ENCODE data around the gene FNDC3A. TPM values are rescaled to one million over a fixed set of nuclear protein-coding genes. Genes with fewer than 3 reads are reported as not detected.

Gene FNDC3A
- total and polyA plus RNA-seq, 9 donors, result 26.4 to 46.0 (median 37.9) TPM

DNA sequence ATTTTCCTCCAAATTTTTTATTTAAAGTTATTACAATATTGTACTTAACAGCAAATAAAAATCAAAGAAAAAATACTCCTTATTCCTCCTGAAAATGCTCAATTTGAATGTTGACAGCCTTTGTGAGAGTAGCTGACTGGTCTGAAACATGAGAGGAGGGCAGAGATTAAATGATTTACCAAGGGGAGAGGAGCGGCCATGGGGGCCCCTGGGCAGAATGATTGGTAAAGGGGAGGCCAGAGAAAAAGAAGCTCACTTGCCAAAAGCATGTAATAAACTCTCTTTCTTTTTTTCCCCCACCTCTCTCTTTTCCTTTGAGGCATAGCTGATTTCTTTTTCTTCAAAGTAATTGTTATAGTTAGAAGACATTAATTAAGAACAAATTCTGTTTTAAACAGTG is 30.1 kb upstream of the FNDC3A start:
- no peak for DNase-seq
- Histone ChIP-seq H3K36me3 (ENCODE audit: control insufficient read depth, insufficient read depth, low read length) (no peaks in the 10 kb centered on the region), H3K9me3 (replicated peaks; ENCODE audit: control insufficient read depth, low read depth, low read length) (no peaks in the 10 kb centered on the region), H3K4me3 (ENCODE audit: low read length) (no peak overlapping the region), H3K27ac (ENCODE audit: low read length) (no peak overlapping the region), H3K27me3 (ENCODE audit: control insufficient read depth, insufficient read depth, low read length) (no peaks in the 10 kb centered on the region), H3K4me1 (ENCODE audit: control insufficient read depth, insufficient read depth, low read length) (no peaks in the 10 kb centered on the region)
- no CpG with 5 or more reads among the region's 1 CpG for WGBS (ENCODE audit: insufficient coverage)

DNA sequence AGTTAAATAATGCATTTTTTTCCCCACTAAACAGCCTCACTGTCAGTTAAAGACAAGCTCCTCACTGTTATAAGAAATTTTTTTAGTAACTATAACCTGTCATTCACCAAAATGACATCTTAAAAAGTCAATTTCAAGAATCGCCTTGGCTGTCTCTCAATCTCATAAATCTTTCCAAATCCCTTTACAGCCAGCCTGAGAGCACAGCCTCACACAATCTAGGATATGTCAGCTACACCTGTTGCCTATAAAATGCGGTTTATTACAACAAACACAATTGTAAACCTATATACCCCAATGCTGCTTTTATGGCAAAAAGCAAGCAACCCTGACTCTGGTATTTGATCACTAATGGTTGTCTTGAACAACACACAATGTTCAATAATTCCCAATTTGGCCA is 29.5 kb upstream of the FNDC3A start:
- 25% methylated on average over 2 of the region's 2 CpGs for WGBS (ENCODE audit: insufficient coverage)
- no peak for DNase-seq
- H3K4me3 ChIP-seq (ENCODE audit: low read length), result no peak overlapping the region
- H3K9me3 ChIP-seq (replicated peaks; ENCODE audit: control insufficient read depth, low read depth, low read length), result no peaks in the 10 kb centered on the region
- no peaks in the 10 kb centered on the region for H3K27me3 ChIP-seq (ENCODE audit: control insufficient read depth, insufficient read depth, low read length)
- H3K4me1 ChIP-seq (ENCODE audit: control insufficient read depth, insufficient read depth, low read length), result no peaks in the 10 kb centered on the region
- H3K27ac ChIP-seq (ENCODE audit: low read length), result no peak overlapping the region
- H3K36me3 ChIP-seq (ENCODE audit: control insufficient read depth, insufficient read depth, low read length), result no peaks in the 10 kb centered on the region

GRCh38 chr13:48949566-48950500 is 25.9 kb upstream of the FNDC3A start:
- WGBS (ENCODE audit: insufficient coverage), result no CpG with 5 or more reads among the region's 4 CpGs
- Histone ChIP-seq H3K4me3 (ENCODE audit: low read length) (no peak overlapping the region), H3K27me3 (ENCODE audit: control insufficient read depth, insufficient read depth, low read length) (no peaks in the 10 kb centered on the region), H3K27ac (ENCODE audit: low read length) (no peak overlapping the region), H3K4me1 (ENCODE audit: control insufficient read depth, insufficient read depth, low read length) (no peaks in the 10 kb centered on the region), H3K36me3 (ENCODE audit: control insufficient read depth, insufficient read depth, low read length) (no peaks in the 10 kb centered on the region), H3K9me3 (replicated peaks; ENCODE audit: control insufficient read depth, low read depth, low read length) (no peaks in the 10 kb centered on the region)
- no peak for DNase-seq

- no peak for DNase-seq
- Histone ChIP-seq H3K4me1 (ENCODE audit: control insufficient read depth, insufficient read depth, low read length) (no peaks in the 10 kb centered on the region), H3K27ac (ENCODE audit: low read length) (no peak overlapping the region), H3K9me3 (replicated peaks; ENCODE audit: control insufficient read depth, low read depth, low read length) (no peaks in the 10 kb centered on the region), H3K27me3 (ENCODE audit: control insufficient read depth, insufficient read depth, low read length) (no peaks in the 10 kb centered on the region), H3K36me3 (ENCODE audit: control insufficient read depth, insufficient read depth, low read length) (no peaks in the 10 kb centered on the region), H3K4me3 (ENCODE audit: low read length) (no peak overlapping the region)
- WGBS (ENCODE audit: insufficient coverage), result 62% methylated on average over 1 of the region's 1 CpG
Measured at GRCh38 chr13:48950501-48950875, 25.2 kb upstream of the FNDC3A start.

DNA sequence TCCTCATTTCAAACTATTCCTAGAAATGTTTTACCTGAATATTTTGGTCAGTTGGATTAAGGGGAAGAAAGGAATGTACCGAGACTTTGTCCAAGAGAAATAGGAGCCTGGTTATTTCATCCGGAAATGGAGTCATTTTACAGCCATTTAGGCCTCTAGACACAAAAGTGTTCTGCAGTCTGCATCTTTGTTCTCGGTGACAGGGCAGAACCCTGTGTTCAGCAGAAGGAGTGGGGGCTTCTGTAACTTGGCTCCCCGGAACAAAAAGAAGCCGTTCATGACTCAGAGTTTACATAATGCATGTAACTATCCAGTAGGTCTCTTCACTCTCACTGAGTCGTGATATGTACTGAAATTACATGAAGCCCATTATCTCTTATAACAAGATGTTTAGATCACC is 21.6 kb upstream of the FNDC3A start:
- Histone ChIP-seq H3K4me3 (ENCODE audit: low read length) (no peak overlapping the region), H3K27me3 (ENCODE audit: control insufficient read depth, insufficient read depth, low read length) (no peaks in the 10 kb centered on the region), H3K36me3 (ENCODE audit: control insufficient read depth, insufficient read depth, low read length) (no peaks in the 10 kb centered on the region), H3K27ac (ENCODE audit: low read length) (no peak overlapping the region), H3K4me1 (ENCODE audit: control insufficient read depth, insufficient read depth, low read length) (no peaks in the 10 kb centered on the region), H3K9me3 (replicated peaks; ENCODE audit: control insufficient read depth, low read depth, low read length) (no peaks in the 10 kb centered on the region)
- no CpG with 5 or more reads among the region's 6 CpGs for WGBS (ENCODE audit: insufficient coverage)
- peak; percentile 16 for DNase-seq

GRCh38 chr13:48955536-48955935 is 20.2 kb upstream of the FNDC3A start:
- H3K4me1 ChIP-seq (ENCODE audit: control insufficient read depth, insufficient read depth, low read length), result no peaks in the 10 kb centered on the region
- no peak overlapping the region for H3K27ac ChIP-seq (ENCODE audit: low read length)
- H3K36me3 ChIP-seq (ENCODE audit: control insufficient read depth, insufficient read depth, low read length), result no peaks in the 10 kb centered on the region
- WGBS (ENCODE audit: insufficient coverage), result 100% methylated on average over 2 of the region's 2 CpGs
- no peaks in the 10 kb centered on the region for H3K9me3 ChIP-seq (replicated peaks; ENCODE audit: control insufficient read depth, low read depth, low read length)
- H3K4me3 ChIP-seq (ENCODE audit: low read length), result no peak overlapping the region
- no peak for DNase-seq
- H3K27me3 ChIP-seq (ENCODE audit: control insufficient read depth, insufficient read depth, low read length), result no peaks in the 10 kb centered on the region

DNA sequence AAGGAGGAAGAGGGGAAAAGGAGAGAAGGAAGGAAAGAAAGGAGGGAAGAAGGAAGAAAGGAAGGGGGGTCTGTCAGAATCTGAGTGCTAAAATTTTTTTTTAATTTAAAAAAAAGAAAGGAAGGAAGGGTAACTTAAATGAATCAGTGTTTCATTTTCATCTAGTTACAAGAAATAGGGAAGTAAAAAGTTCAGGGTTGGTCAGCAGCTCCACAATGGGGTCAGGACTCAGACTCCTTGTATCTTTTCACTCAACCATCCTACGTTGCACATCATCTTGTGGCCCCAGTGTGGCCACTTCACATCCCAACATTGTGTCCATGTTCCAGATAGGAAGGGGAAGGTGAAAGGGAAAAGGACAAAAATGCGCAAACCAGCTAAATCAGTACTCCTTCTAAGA is 14.3 kb upstream of the FNDC3A start:
- H3K9me3 ChIP-seq (replicated peaks; ENCODE audit: control insufficient read depth, low read depth, low read length), result no peaks in the 10 kb centered on the region
- H3K36me3 ChIP-seq (ENCODE audit: control insufficient read depth, insufficient read depth, low read length), result no peaks in the 10 kb centered on the region
- no peaks in the 10 kb centered on the region for H3K4me1 ChIP-seq (ENCODE audit: control insufficient read depth, insufficient read depth, low read length)
- no peaks in the 10 kb centered on the region for H3K27me3 ChIP-seq (ENCODE audit: control insufficient read depth, insufficient read depth, low read length)
- no peak overlapping the region for H3K4me3 ChIP-seq (ENCODE audit: low read length)
- no peak for DNase-seq
- WGBS (ENCODE audit: insufficient coverage), result no CpG with 5 or more reads among the region's 2 CpGs
- H3K27ac ChIP-seq (ENCODE audit: low read length), result no peak overlapping the region

DNA sequence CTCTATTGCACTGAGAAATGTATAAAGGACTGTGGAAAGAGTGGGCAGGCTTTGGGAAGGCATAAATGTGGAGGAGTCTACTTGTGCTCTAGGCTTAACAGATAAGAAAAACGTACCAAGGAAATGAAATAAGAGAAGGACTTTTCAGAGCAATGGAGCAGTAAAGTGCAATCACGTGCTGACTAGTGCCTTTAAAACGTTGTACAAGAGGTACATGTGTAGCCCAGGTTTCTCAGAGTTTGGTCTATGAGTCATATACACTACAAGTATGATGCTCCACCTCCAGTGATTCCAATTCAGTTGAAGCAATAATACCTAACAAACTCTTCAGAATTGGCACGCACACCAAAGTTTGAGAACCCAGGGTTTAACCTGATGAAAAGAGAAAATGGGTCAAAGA is 13.4 kb upstream of the FNDC3A start:
- 100% methylated on average over 1 of the region's 4 CpGs for WGBS (ENCODE audit: insufficient coverage)
- H3K4me1 ChIP-seq (ENCODE audit: control insufficient read depth, insufficient read depth, low read length), result no peaks in the 10 kb centered on the region
- H3K36me3 ChIP-seq (ENCODE audit: control insufficient read depth, insufficient read depth, low read length), result no peaks in the 10 kb centered on the region
- no peak for DNase-seq
- no peaks in the 10 kb centered on the region for H3K27me3 ChIP-seq (ENCODE audit: control insufficient read depth, insufficient read depth, low read length)
- no peaks in the 10 kb centered on the region for H3K9me3 ChIP-seq (replicated peaks; ENCODE audit: control insufficient read depth, low read depth, low read length)
- no peak overlapping the region for H3K27ac ChIP-seq (ENCODE audit: low read length)
- H3K4me3 ChIP-seq (ENCODE audit: low read length), result no peak overlapping the region

DNA sequence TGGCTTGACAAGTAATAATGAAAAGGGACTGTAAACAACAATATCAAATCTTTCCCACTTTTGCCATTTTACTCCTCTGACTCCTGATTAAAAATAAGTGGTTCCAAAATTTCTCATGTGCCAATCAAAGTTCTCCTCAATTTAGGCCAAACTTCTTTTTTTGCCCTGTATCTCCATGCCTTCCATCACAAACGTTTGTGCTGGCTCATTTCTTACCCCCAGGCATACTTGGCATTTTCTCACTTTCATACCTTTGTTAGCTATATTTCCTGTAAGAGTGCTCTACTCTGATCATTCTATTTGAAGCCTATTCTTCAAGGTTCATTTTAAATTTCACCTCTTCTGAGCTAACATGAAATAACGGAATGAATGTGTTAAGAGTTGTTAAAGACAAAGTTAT is 10.0 kb upstream of the FNDC3A start:
- H3K36me3 ChIP-seq (ENCODE audit: control insufficient read depth, insufficient read depth, low read length), result no peaks in the 10 kb centered on the region
- no peaks in the 10 kb centered on the region for H3K27me3 ChIP-seq (ENCODE audit: control insufficient read depth, insufficient read depth, low read length)
- WGBS (ENCODE audit: insufficient coverage), result 50% methylated on average over 1 of the region's 2 CpGs
- no peak overlapping the region for H3K4me3 ChIP-seq (ENCODE audit: low read length)
- H3K27ac ChIP-seq (ENCODE audit: low read length), result no peak overlapping the region
- H3K4me1 ChIP-seq (ENCODE audit: control insufficient read depth, insufficient read depth, low read length), result no peaks in the 10 kb centered on the region
- no peak for DNase-seq
- H3K9me3 ChIP-seq (replicated peaks; ENCODE audit: control insufficient read depth, low read depth, low read length), result no peaks in the 10 kb centered on the region

DNA sequence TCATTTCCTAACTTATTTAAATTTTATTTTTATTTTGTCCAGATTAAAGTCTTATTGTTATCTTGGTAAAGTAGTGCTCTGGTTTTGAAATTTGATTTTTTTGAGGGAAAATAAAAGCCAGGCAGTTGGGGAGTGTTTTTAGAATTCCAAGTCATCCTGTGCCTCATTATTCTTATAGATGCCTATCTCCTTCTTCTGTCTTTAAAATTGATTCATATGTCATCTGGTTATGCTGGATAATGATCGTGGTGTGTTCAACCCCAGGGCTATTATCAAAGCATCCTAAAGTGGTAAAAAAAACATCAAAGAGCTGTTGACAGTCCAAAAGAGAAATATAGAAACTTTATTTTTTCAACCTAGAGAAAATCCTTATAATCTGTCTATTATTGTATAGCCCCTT is 6.0 kb upstream of the FNDC3A start:
- no peaks in the 10 kb centered on the region for H3K9me3 ChIP-seq (replicated peaks; ENCODE audit: control insufficient read depth, low read depth, low read length)
- peaks cover 2% of the 10 kb centered on the region for H3K4me1 ChIP-seq (ENCODE audit: control insufficient read depth, insufficient read depth, low read length)
- DNase-seq, result no peak
- H3K4me3 ChIP-seq (ENCODE audit: low read length), result no peak overlapping the region
- no CpG with 5 or more reads among the region's 1 CpG for WGBS (ENCODE audit: insufficient coverage)
- no peaks in the 10 kb centered on the region for H3K27me3 ChIP-seq (ENCODE audit: control insufficient read depth, insufficient read depth, low read length)
- no peak overlapping the region for H3K27ac ChIP-seq (ENCODE audit: low read length)
- H3K36me3 ChIP-seq (ENCODE audit: control insufficient read depth, insufficient read depth, low read length), result no peaks in the 10 kb centered on the region

Measured in muscle of leg (tissue), 11 donors.